Keratinocyte (primary cell): Measurements from ENCODE around the gene SIVA1. TPM values are rescaled to one million over a fixed set of nuclear protein-coding genes. Genes with fewer than 3 reads are reported as not detected.

ENCODE experiments used
- DNase-seq: peaks from one replicate; pipeline ENCODE4 v3.0.0-alpha.2; 2011; ENCODE audit warnings: low read depth, missing footprints, low spot score
- FAIRE-seq: peaks from 2 replicates; lab custom pipeline; 2011; peaks lifted over from hg19 to GRCh38; lab: Jason Lieb, UNC
- H2AFZ ChIP-seq: 2 replicates; pipeline ENCODE4 v1.6.0; 2012; ENCODE audit warnings: low read length, control low read depth, inconsistent platforms; ENCODE audit not compliant: control insufficient read depth
- H3K27ac ChIP-seq: 2 replicates; pipeline ENCODE4 v1.5.1; 2011; ENCODE audit warnings: low read length; ENCODE audit not compliant: control insufficient read depth, insufficient read depth
- H3K27me3 ChIP-seq: 3 replicates; pipeline ENCODE4 v1.6.0; 2011; ENCODE audit warnings: low read length; ENCODE audit not compliant: control insufficient read depth, insufficient read depth; ENCODE audit errors: extremely low read depth
- H3K36me3 ChIP-seq, 2 experiments: 2 replicates in 1 of 2; 3 replicates in 1 of 2; pipeline ENCODE4 v1.5.1; 2011; ENCODE audit warnings: low read length in 2 of 2, mild to moderate bottlenecking in 1 of 2; ENCODE audit not compliant: control insufficient read depth in 2 of 2, insufficient read depth in 2 of 2; ENCODE audit errors: extremely low read depth in 1 of 2
- H3K4me1 ChIP-seq: 3 replicates; pipeline ENCODE4 v1.5.1; 2011; ENCODE audit warnings: low read length; ENCODE audit not compliant: control insufficient read depth, insufficient read depth; ENCODE audit errors: extremely low read depth
- H3K4me2 ChIP-seq: 3 replicates; pipeline ENCODE4 v1.6.0; 2011; ENCODE audit warnings: low read depth, low read length; ENCODE audit not compliant: control insufficient read depth, insufficient read depth; ENCODE audit errors: extremely low read depth
- H3K4me3 ChIP-seq, 3 experiments: fragments of 200-600 bp in 1 of 3; sonication (generic) in 1 of 3; 2 replicates in 2 of 3; 3 replicates in 1 of 3; pipeline ENCODE4 v1.5.1; 2011 to 2016; ENCODE audit warnings: low read length in 3 of 3, mild to moderate bottlenecking in 3 of 3, control low read depth in 2 of 3, inconsistent platforms in 1 of 3, low read depth in 1 of 3, mixed read lengths in 1 of 3, mixed run types in 1 of 3, moderate library complexity in 1 of 3; ENCODE audit not compliant: control insufficient read depth in 2 of 3, insufficient read depth in 2 of 3; ENCODE audit errors: extremely low read depth in 1 of 3
- H3K79me2 ChIP-seq: 2 replicates; pipeline ENCODE4 v1.6.0; 2012; ENCODE audit warnings: low read length; ENCODE audit not compliant: control insufficient read depth, insufficient read depth
- H3K9ac ChIP-seq: 3 replicates; pipeline ENCODE4 v1.6.0; 2011; ENCODE audit warnings: low read length; ENCODE audit not compliant: control insufficient read depth, insufficient read depth; ENCODE audit errors: extremely low read depth
- H3K9me1 ChIP-seq: 3 replicates; pipeline ENCODE4 v1.6.0; 2011; ENCODE audit warnings: low read length; ENCODE audit not compliant: control insufficient read depth, insufficient read depth; ENCODE audit errors: extremely low read depth
- H3K9me3 ChIP-seq: 2 replicates; pipeline ENCODE4 v1.5.1; 2012; ENCODE audit warnings: low read depth, low read length; ENCODE audit not compliant: control insufficient read depth
- H4K20me1 ChIP-seq: 3 replicates; pipeline ENCODE4 v1.6.0; 2011; ENCODE audit warnings: low read length; ENCODE audit not compliant: control insufficient read depth, insufficient read depth; ENCODE audit errors: extremely low read depth
- EZH2 ChIP-seq: IDR thresholded peaks from one replicate; pipeline ENCODE4 v1.6.1; 2012; ENCODE audit warnings: inconsistent platforms, mild to moderate bottlenecking, low read length, moderate library complexity
- dilution Hi-C: fragments of 300-500 bp; cut with MboI; formaldehyde crosslinking; loops from one replicate; pipeline ENCODE4 v1.7.0; 2020; ENCODE audit warnings: low sequenced_read_pairs; ENCODE audit not compliant: extremely low pct_ligation_motif_present
- polyA plus RNA-seq, 5 experiments: library from polyadenylated mRNA; depleted of rRNA in 3 of 5; stranded (reverse) in 3 of 5; stranded (forward) in 1 of 5; unstranded in 1 of 5; fragments of >200 nt; gene quantifications; 1 replicate in 1 of 5; 2 replicates in 3 of 5; 3 replicates in 1 of 5; pipeline versions ENCODE4 v1.2.1 to v1.2.3, GENCODE V29; 2011 to 2012; ENCODE audit warnings: missing spikeins in 2 of 5, low read depth in 1 of 5, low replicate concordance in 1 of 5
- TF ChIP-seq, protein P1 (sequence below), 3 experiments: IDR thresholded peaks in 1 of 3; conservative IDR thresholded peaks in 1 of 3; optimal IDR thresholded peaks in 1 of 3; 2 replicates in 2 of 3; 3 replicates in 1 of 3; pipeline versions ENCODE3 to v1.5.1; 2011; ENCODE audit warnings: low read length in 3 of 3, mild to moderate bottlenecking in 3 of 3, moderate library complexity in 2 of 3, control low read depth in 1 of 3, inconsistent platforms in 1 of 3; ENCODE audit not compliant: insufficient read depth in 2 of 3; ENCODE audit errors: extremely low read depth in 1 of 3

Gene SIVA1
- polyA plus RNA-seq, 1 donor (not counting 4 experiments of a cell fraction or from before 2014, with no cell fraction given) = 35.3 TPM

DNA sequence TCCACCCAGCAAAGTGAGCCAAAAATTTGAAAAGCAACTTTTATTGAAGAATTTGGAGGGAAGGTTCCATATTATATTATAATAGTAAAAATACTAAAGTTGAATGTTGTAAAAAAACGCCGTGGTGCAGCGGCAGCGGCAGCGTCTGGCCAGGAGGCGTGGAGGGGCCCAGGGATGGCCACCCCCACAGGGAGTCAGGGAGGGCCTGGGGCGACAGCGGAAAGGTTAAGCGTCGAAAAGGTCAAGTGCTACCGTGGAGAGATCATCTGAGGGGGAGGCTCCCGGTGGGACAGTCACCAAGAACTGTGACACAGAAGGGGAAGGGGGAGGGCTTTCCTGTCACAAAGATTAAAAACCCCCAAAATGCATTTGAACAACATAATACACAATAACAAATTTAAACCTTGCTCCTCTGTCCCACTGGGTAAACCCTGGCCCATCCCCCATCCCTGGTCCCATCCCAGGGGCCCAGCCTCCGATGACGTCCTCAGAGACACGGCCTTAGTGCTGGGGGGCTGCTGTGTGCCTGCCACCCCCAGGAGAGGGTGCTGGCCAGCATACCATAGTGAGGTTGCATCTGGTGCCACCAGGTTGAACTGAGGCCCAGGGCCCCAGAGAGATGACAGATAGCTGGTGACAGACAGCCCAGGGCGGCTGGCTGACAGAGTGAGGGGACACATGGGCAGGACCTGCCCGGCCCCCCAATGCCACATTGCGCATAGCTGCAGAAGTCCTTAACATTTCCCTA lies 16.6 kb downstream of the SIVA1 start:
- DNase-seq (no peak), FAIRE-seq (no peak)
- no peak overlapping the region for H3K27ac ChIP-seq
- dilution Hi-C loops = no loop called here
- H3K4me2 ChIP-seq = no peak overlapping the region
- no peaks in the 10 kb centered on the region for H3K27me3 ChIP-seq
- no peak overlapping the region for H3K4me3 ChIP-seq
- H2AFZ ChIP-seq = no peak overlapping the region
- H3K9me1 ChIP-seq = no peaks in the 10 kb centered on the region
- H3K4me1 ChIP-seq = no peaks in the 10 kb centered on the region
- H4K20me1 ChIP-seq = no peaks in the 10 kb centered on the region
- H3K36me3 ChIP-seq = peaks cover 16 to 20% of the 10 kb centered on the region in 2 experiments
- H3K9ac ChIP-seq = no peak overlapping the region
- TF ChIP-seq, protein P1, sequence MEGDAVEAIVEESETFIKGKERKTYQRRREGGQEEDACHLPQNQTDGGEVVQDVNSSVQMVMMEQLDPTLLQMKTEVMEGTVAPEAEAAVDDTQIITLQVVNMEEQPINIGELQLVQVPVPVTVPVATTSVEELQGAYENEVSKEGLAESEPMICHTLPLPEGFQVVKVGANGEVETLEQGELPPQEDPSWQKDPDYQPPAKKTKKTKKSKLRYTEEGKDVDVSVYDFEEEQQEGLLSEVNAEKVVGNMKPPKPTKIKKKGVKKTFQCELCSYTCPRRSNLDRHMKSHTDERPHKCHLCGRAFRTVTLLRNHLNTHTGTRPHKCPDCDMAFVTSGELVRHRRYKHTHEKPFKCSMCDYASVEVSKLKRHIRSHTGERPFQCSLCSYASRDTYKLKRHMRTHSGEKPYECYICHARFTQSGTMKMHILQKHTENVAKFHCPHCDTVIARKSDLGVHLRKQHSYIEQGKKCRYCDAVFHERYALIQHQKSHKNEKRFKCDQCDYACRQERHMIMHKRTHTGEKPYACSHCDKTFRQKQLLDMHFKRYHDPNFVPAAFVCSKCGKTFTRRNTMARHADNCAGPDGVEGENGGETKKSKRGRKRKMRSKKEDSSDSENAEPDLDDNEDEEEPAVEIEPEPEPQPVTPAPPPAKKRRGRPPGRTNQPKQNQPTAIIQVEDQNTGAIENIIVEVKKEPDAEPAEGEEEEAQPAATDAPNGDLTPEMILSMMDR (optimal IDR thresholded peaks at IDR 0.05 in 1 of 3, IDR thresholded peaks at IDR 0.05 in 1 of 3, conservative IDR thresholded peaks at IDR 0.05 in 1 of 3; ENCODE audit: extremely low read depth in 1 of 3, insufficient read depth in 2 of 3, low read length in 3 of 3) = no peak
- TF ChIP-seq EZH2 = no peak
- no peaks in the 10 kb centered on the region for H3K9me3 ChIP-seq
- no peaks in the 10 kb centered on the region for H3K79me2 ChIP-seq

DNA sequence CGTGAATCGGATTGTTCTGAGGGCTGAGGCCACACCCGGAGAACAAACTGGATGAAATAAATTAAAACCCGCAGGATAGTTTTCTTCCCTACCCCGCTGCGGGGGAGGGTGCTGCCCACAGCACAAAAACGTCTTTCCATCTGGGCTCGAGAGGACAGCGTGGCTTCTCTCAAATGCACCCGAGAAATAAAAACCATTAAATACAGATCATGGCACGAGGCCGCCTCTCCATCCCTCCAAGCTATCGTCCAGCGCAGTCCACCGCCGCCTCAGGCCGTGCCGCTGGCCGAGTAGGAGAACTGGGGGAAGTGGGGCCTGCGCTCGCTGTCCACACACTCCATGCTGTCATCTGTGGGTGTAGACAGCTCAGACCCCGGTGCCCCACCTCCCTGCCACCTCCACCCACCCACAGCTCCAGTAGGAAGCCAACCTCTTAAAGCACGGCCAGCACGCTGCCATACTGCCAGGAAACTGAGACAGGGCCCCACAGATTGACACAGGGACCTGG lies 17.2 kb downstream of the SIVA1 start:
- no peaks in the 10 kb centered on the region for H4K20me1 ChIP-seq
- no peak for FAIRE-seq
- dilution Hi-C loops = no loop called here
- H3K36me3 ChIP-seq = peaks cover 19 to 20% of the 10 kb centered on the region in 2 experiments
- no peak overlapping the region for H3K9ac ChIP-seq
- H3K27me3 ChIP-seq = no peaks in the 10 kb centered on the region
- TF ChIP-seq EZH2 = no peak
- TF ChIP-seq, protein P1 (optimal IDR thresholded peaks at IDR 0.05 in 1 of 3, IDR thresholded peaks at IDR 0.05 in 1 of 3, conservative IDR thresholded peaks at IDR 0.05 in 1 of 3; ENCODE audit: extremely low read depth in 1 of 3, insufficient read depth in 2 of 3, low read length in 3 of 3) = no peak
- no peak overlapping the region for H3K4me3 ChIP-seq
- H3K4me2 ChIP-seq = no peak overlapping the region
- H3K9me3 ChIP-seq = no peaks in the 10 kb centered on the region
- H3K27ac ChIP-seq = no peak overlapping the region
- no peaks in the 10 kb centered on the region for H3K4me1 ChIP-seq
- no peaks in the 10 kb centered on the region for H3K79me2 ChIP-seq
- H2AFZ ChIP-seq = no peak overlapping the region
- no peak for DNase-seq
- H3K9me1 ChIP-seq = no peaks in the 10 kb centered on the region
